NCI-H1092 treated with DMSO at 0.1 percent for 48 hours (cell line): Measurements from ENCODE around the gene SMAD9.

Source experiments
- DNase-seq: peaks from one replicate; lab custom pipeline; 2025; lab: John Stamatoyannopoulos, UW

SMAD9 gene

GRCh38 chr13:36862722-36863121 lies 57.3 kb downstream of the SMAD9 start:
- DNase-seq: no peak

GRCh38 chr13:36862002-36862685 lies 57.9 kb downstream of the SMAD9 start:
- DNase-seq: no peak

DNA sequence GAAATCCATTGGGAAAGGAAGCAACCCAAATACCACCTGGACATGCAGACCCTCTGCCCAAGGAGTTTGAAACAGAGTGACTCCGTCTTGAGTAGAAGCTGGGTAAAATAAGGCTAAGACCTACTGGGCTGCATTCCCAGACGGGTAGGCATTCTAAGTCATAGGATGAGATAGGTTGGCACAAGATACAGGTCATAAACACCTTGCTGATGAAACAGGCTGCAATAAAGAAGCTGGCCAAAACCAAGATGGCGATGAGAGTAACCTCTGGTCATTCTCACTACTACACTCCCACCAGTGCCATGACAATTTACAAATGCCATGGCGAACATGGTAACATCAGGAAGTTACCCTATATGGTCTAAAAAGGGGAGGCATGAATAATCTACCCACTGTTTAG lies 60.8 kb downstream of the SMAD9 start:
- DNase-seq: no peak

- peak; percentile 64 for DNase-seq
These were observed 61.7 kb downstream of the SMAD9 start for GRCh38 chr13:36858290-36858689.

GRCh38 chr13:36857253-36857652 lies 62.8 kb downstream of the SMAD9 start:
- DNase-seq: no peak

- peak; percentile 7 for DNase-seq
These were observed 69.1 kb downstream of the SMAD9 start for GRCh38 chr13:36850790-36851438.

DNA sequence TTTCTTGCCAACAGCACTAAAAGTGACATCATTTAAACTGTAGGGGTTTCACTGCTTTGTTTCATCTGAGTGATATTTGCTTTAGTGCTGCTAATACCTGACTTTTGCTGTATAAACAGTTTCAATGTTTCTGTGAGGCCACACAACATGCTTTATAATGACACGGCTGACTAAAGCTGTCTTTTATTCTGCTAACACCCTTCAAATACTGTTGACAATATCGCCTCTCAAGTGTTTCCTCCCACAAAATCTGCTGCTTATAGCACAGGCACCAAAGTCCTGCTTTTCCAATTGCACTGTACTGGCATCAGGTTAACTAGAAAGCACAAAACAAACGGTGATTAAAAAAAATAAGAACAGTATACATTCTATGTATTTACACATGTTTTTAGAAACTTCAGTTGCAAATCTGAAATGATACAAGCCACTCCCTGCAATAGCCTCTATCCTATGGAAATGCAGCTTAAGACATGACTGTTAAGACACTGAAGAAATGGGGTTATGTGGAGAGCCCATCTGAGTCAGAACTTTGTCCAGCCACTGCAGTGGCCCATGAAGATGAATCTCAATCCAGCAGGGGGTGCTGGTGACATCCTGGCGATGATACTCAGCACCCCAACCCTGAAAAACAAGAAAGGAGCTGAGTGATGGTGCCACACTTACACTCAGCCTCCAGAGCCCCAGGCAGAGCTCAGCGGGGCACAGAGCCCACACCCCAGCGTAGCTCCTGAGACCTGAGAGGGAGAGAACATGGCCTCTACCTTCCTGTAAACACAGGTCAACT lies 71.6 kb downstream of the SMAD9 start:
- DNase-seq: no peak

- DNase-seq: no peak
These were observed 72.4 kb downstream of the SMAD9 start for GRCh38 chr13:36847606-36848005.

GRCh38 chr13:36841391-36841790 lies 78.6 kb downstream of the SMAD9 start:
- no peak for DNase-seq

DNA sequence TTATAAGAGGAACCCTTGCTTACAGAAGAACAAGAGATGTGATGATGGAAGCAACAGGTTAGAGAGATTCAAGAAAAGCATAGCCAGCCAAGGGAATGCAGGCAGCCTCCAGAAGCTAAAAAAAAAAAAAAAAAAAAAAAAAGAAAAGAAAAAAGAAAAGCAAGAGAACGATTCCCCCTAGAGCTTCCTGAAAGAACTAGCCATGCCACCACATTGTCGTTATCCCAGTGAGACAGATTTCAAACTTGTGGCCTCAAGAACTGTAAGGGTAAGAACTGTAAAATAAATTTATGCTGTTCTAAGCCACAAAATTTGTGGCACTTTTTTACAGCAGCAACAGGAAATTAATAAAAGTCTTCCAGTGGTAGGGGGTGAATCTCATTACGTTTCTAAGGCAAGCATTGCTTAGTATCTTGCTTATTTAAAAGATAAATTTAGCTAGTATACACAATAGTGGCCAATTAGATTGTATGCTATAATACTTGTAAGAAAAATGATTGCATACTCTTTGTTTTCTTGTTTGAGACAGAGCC lies 79.3 kb downstream of the SMAD9 start:
- no peak for DNase-seq

DNA sequence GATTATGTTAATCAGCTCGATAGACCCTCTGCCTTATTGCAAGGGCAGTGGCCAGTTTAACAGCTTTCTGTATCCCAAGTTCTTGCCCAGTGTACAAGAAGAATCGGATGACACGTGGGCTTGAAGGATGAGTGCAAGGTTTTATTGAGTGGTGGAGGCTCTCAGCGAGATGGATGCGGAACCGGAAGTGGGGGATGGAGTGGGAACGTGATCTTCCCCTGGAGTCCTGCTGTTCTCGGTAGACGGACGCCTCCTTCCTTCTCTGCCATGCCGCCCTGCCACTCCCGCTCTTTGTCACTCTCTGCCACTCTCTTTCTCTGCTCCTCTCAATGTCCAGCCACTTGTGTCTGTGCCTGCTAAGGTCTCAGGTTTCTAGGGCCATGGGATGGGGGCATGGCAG lies 80.1 kb downstream of the SMAD9 start:
- DNase-seq: no peak

DNA sequence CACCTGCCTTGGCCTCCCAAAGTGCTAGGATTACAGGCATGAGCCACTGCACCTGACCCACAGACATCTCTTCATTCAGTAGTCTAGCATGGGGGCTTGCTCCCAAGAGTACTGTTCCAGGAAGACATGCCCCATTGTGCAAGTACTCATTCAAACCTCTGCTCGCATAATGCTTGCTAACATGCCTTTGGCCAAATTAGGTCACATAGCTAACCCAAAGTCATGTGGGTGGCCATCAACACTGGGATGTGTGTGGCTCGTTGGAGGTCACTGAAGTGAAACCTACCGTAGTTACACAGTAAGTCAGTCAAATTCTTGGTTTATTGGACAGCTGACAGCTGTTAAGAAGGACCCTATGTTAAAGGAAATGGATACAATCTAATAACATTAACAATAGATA lies 80.8 kb downstream of the SMAD9 start:
- no peak for DNase-seq

GRCh38 chr13:36837354-36838092 lies 82.5 kb downstream of the SMAD9 start:
- no peak for DNase-seq

- no peak for DNase-seq
These were observed 85.7 kb downstream of the SMAD9 start for GRCh38 chr13:36834299-36834698.

- no peak for DNase-seq
These were observed 88.7 kb downstream of the SMAD9 start for GRCh38 chr13:36831291-36831690.

GRCh38 chr13:36829753-36830152 lies 90.3 kb downstream of the SMAD9 start:
- DNase-seq: no peak

- no peak for DNase-seq
These were observed 97.3 kb downstream of the SMAD9 start for GRCh38 chr13:36822785-36823184.

DNA sequence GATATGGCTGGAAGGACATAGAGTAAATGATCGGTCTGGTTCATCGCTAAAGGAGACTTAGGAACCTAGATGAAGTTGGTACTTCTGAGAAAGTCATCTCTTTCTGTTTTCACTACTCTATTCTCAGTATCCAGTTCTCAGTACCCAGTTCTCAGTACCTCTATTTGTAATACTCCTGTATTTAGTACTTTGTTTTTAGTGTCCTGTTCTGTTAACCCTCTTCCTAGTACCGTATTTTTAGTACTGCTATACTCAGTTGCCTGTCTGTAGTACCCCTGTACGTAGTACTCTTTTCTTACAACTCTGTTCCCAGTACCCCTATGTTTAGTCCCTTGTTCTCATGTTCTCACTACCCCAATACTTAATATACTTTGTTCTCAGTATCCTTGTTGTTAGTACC lies 99.8 kb downstream of the SMAD9 start:
- peak; percentile 2 for DNase-seq

GRCh38 chr13:36819739-36820090 lies 100.3 kb downstream of the SMAD9 start:
- DNase-seq: peak; percentile 50

DNA sequence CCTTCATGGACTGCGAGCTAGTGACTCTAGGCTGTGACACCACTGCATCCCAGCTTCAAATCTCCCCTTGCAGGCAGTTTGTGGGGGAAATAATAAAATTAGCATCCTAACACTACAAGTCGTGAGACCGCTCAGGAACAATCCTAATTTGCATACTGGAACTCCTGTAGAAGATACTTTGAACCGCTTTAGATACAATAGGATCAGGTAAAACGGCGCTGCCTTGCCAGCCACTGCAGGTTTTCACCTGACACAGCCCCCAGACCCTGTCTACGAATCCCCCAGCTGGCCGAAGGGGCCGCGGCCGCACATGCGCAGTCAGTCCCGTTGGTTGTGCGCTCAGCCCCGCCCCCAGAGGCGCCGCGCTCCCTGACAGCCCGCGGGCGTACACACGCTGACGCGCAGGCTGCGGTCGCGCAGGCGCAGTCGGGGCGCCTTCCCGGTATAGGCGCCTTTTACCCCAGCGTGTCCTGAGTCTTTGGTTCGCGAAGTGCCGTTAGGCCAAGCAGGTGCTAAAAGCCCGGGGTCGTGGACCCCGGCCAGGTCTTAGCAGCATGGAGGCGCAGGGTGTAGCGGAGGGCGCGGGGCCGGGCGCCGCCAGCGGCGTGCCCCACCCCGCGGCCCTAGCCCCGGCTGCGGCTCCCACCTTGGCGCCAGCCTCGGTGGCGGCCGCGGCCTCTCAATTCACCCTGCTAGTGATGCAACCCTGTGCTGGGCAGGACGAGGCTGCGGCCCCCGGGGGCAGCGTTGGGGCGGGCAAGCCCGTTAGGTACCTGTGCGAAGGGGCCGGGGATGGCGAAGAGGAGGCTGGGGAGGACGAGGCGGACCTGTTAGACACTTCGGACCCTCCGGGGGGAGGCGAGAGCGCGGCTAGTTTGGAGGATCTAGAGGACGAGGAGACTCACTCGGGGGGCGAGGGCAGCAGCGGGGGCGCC lies 101.0 kb downstream of the SMAD9 start, which contains the start of gene RFXAP:
Gene RFXAP, plus strand, starts transcription at position 419 of the 935 bp plus-strand sequence. Its CDS starts 136 bp downstream, at position 555.
- DNase-seq: peak; percentile 84
